Ascending aorta (tissue), 2 donors: ENCODE measurements around the gene WNT8B. TPM values are rescaled to one million over a fixed set of nuclear protein-coding genes. Genes with fewer than 3 reads are reported as not detected.

Experiments used
- DNase-seq, 2 donors: peaks; one replicate each; pipeline ENCODE4 v3.0.0-alpha.2; 2019; ENCODE audit warnings: low spot score in 2 of 2
- H3K27ac ChIP-seq, 2 donors: fragments of 200-600 bp; sonication (generic); one replicate each; pipeline ENCODE4 v1.5.1; 2016 to 2017; ENCODE audit warnings: mild to moderate bottlenecking in 1 of 2
- H3K27me3 ChIP-seq: fragments of 200-600 bp; sonication (generic); one replicate; pipeline ENCODE4 v1.5.1; 2017
- H3K36me3 ChIP-seq, 2 donors: fragments of 200-600 bp; sonication (generic); one replicate each; pipeline ENCODE4 v1.5.1; 2016
- H3K4me1 ChIP-seq, 2 donors: fragments of 200-600 bp; sonication (generic); one replicate each; pipeline ENCODE4 v1.5.1; 2016 to 2017; ENCODE audit warnings: mild to moderate bottlenecking in 1 of 2
- H3K4me3 ChIP-seq, 2 donors: fragments of 200-600 bp; sonication (generic); one replicate each; pipeline ENCODE4 v1.5.1; 2016 to 2017; ENCODE audit warnings: mild to moderate bottlenecking in 1 of 2
- H3K9me3 ChIP-seq, 2 donors: fragments of 200-600 bp; sonication (generic); one replicate each; pipeline ENCODE4 v1.5.1; 2016
- CTCF ChIP-seq, 3 experiments: fragments of 200-600 bp in 2 of 3; fragments of 450-650 bp in 1 of 3; sonication (generic) in 2 of 3; IDR thresholded peaks; one replicate each; pipeline ENCODE4 v1.5.1; 2016 to 2019; ENCODE audit warnings: antibody characterized with exemption in 3 of 3, mild to moderate bottlenecking in 1 of 3, moderate library complexity in 1 of 3
- intact Hi-C: fragments of 100-400 bp; cut with DNase I; formaldehyde crosslinking; loops from one replicate; pipeline ENCODE4 v1.15.1; 2023
- total RNA-seq: library from RNA; depleted of rRNA; stranded (reverse); fragments of >200 nt; gene quantifications from one replicate; pipeline ENCODE4 v1.1.0, GENCODE V29; 2016

Gene WNT8B
- total RNA-seq, 1 donor from 2014 or later, result not detected

GRCh38 chr10:100531761-100532160, 69.0 kb downstream of the WNT8B start:
- no peak for DNase-seq
- no peaks in the 10 kb centered on the region for H3K27me3 ChIP-seq
- peaks cover under 1 to 5% of the 10 kb centered on the region in 2 donors for H3K36me3 ChIP-seq
- intact Hi-C loops, result loop anchor here (2.0 to 10.0 kb wide), 3 partner anchors 159 to 907 kb away; partner anchors contain the start of genes LZTS2 and SLC25A28
- H3K9me3 ChIP-seq, result no peaks in the 10 kb centered on the region
- no peak overlapping the region for H3K27ac ChIP-seq
- no peak for TF ChIP-seq CTCF (IDR thresholded peaks at IDR 0.05)
- peaks cover 2 to 17% of the 10 kb centered on the region in 2 donors for H3K4me1 ChIP-seq
- no peak overlapping the region for H3K4me3 ChIP-seq

Other genes starting within 250 kb of the WNT8B start
- 54.6 TPM for gene CHUK, start 233.4 kb upstream of the WNT8B start, total RNA-seq
- 14.3 TPM for gene CWF19L1, start 195.4 kb upstream of the WNT8B start, total RNA-seq
- gene BLOC1S2, start 176.3 kb upstream of the WNT8B start, total RNA-seq, result 21.4 TPM
- gene PKD2L1, start 132.8 kb upstream of the WNT8B start, total RNA-seq, result not detected
- gene SCD, start 115.8 kb upstream of the WNT8B start, total RNA-seq, result 2.9 TPM
- 9.2 TPM for gene SEC31B, start 56.9 kb downstream of the WNT8B start, total RNA-seq
- 71.1 TPM for gene NDUFB8, start 66.9 kb downstream of the WNT8B start, total RNA-seq
- gene HIF1AN, start 72.9 kb downstream of the WNT8B start, total RNA-seq, result 4.7 TPM